ENCODE data around the gene CPNE5. TPM values are rescaled to one million over a fixed set of nuclear protein-coding genes. Genes with fewer than 3 reads are reported as not detected.

CPNE5 gene
- polyA plus RNA-seq, 1 donor (not counting 4 experiments of a cell fraction or from before 2014, with no cell fraction given) = 0.05 TPM

DNA sequence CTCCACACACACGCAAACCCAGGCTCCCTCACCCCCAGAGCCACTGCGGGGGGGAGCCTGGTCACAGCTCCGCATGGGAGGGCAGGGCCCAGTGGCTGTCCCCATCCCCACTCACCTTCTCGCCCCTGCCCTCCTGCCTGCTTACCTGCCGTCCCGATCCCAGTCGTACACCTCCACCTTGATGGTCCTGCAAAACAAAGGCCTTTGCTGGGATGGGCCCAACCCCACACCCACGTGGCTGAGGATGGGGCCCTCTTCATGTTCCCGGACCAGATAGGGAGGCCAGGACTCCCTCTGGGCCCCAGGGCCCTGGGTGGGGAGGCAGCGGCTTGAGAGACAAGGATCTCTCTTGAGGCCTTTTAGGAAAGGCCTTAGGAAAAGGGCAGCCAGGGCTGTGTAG lies 74.1 kb downstream of the CPNE5 start:
- FAIRE-seq = no peak
- no peak overlapping the region for H3K9ac ChIP-seq (ENCODE audit: control insufficient read depth, extremely low read depth, insufficient read depth, low read length)
- H3K36me3 ChIP-seq (ENCODE audit: control insufficient read depth in 2 of 2, extremely low read depth in 1 of 2, insufficient read depth in 2 of 2, low read length in 2 of 2) = no peaks in the 10 kb centered on the region
- dilution Hi-C loops (cut with MboI; ENCODE audit: extremely low pct_ligation_motif_present, low sequenced_read_pairs) = no loop called here
- H3K9me1 ChIP-seq (ENCODE audit: control insufficient read depth, extremely low read depth, insufficient read depth, low read length) = no peaks in the 10 kb centered on the region
- no peaks in the 10 kb centered on the region for H3K9me3 ChIP-seq (ENCODE audit: control insufficient read depth, low read depth, low read length)
- peaks cover 3% of the 10 kb centered on the region for H3K27me3 ChIP-seq (ENCODE audit: control insufficient read depth, extremely low read depth, insufficient read depth, low read length)
- peaks cover 13% of the 10 kb centered on the region for H3K4me1 ChIP-seq (ENCODE audit: control insufficient read depth, extremely low read depth, insufficient read depth, low read length)
- no peak overlapping the region for H2AFZ ChIP-seq (ENCODE audit: control insufficient read depth, low read length)
- no peak overlapping the region for H3K27ac ChIP-seq (ENCODE audit: control insufficient read depth, insufficient read depth, low read length)
- H4K20me1 ChIP-seq (ENCODE audit: control insufficient read depth, extremely low read depth, insufficient read depth, low read length) = no peaks in the 10 kb centered on the region
- no peaks in the 10 kb centered on the region for H3K79me2 ChIP-seq (ENCODE audit: control insufficient read depth, insufficient read depth, low read length)
- no peak for DNase-seq (ENCODE audit: low read depth, low spot score)
- no peak overlapping the region for H3K4me3 ChIP-seq (ENCODE audit: control insufficient read depth in 2 of 3, extremely low read depth in 1 of 3, insufficient read depth in 2 of 3, low read depth in 1 of 3, low read length in 3 of 3)
- TF ChIP-seq EZH2 (IDR thresholded peaks at IDR 0.05; ENCODE audit: low read length) = no peak
- TF ChIP-seq, protein P1, sequence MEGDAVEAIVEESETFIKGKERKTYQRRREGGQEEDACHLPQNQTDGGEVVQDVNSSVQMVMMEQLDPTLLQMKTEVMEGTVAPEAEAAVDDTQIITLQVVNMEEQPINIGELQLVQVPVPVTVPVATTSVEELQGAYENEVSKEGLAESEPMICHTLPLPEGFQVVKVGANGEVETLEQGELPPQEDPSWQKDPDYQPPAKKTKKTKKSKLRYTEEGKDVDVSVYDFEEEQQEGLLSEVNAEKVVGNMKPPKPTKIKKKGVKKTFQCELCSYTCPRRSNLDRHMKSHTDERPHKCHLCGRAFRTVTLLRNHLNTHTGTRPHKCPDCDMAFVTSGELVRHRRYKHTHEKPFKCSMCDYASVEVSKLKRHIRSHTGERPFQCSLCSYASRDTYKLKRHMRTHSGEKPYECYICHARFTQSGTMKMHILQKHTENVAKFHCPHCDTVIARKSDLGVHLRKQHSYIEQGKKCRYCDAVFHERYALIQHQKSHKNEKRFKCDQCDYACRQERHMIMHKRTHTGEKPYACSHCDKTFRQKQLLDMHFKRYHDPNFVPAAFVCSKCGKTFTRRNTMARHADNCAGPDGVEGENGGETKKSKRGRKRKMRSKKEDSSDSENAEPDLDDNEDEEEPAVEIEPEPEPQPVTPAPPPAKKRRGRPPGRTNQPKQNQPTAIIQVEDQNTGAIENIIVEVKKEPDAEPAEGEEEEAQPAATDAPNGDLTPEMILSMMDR (optimal IDR thresholded peaks at IDR 0.05 in 1 of 3, IDR thresholded peaks at IDR 0.05 in 1 of 3, conservative IDR thresholded peaks at IDR 0.05 in 1 of 3; ENCODE audit: extremely low read depth in 1 of 3, insufficient read depth in 2 of 3, low read length in 3 of 3) = no peak
- no peak overlapping the region for H3K4me2 ChIP-seq (ENCODE audit: control insufficient read depth, extremely low read depth, insufficient read depth, low read depth, low read length)

DNA sequence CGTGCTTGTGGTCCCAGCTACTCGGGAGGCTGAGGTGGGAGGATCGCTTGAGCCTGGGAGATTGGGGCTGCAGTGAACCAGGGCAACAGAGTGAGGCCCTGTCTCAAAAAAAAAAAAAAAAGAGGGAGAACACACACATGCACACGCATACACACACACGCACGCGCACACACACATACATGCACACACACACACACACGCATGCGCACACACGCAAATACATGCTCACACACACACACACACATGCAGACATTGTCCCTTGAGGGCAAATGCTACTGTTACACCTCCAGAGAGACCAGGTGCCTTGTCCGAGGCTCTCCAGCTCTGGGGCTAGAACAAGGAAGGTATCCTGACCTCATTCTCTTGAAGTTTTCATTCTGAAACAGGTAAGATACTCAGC lies 77.1 kb downstream of the CPNE5 start:
- Histone ChIP-seq H3K9me3 (ENCODE audit: control insufficient read depth, low read depth, low read length) (no peaks in the 10 kb centered on the region), H3K36me3 (ENCODE audit: control insufficient read depth in 2 of 2, extremely low read depth in 1 of 2, insufficient read depth in 2 of 2, low read length in 2 of 2) (no peaks in the 10 kb centered on the region), H3K79me2 (ENCODE audit: control insufficient read depth, insufficient read depth, low read length) (no peaks in the 10 kb centered on the region), H4K20me1 (ENCODE audit: control insufficient read depth, extremely low read depth, insufficient read depth, low read length) (no peaks in the 10 kb centered on the region), H3K27me3 (ENCODE audit: control insufficient read depth, extremely low read depth, insufficient read depth, low read length) (peaks cover 6% of the 10 kb centered on the region), H2AFZ (ENCODE audit: control insufficient read depth, low read length) (no peak overlapping the region), H3K9me1 (ENCODE audit: control insufficient read depth, extremely low read depth, insufficient read depth, low read length) (no peaks in the 10 kb centered on the region), H3K4me2 (ENCODE audit: control insufficient read depth, extremely low read depth, insufficient read depth, low read depth, low read length) (no peak overlapping the region), H3K9ac (ENCODE audit: control insufficient read depth, extremely low read depth, insufficient read depth, low read length) (no peak overlapping the region), H3K4me1 (ENCODE audit: control insufficient read depth, extremely low read depth, insufficient read depth, low read length) (peaks cover 4% of the 10 kb centered on the region), H3K4me3 (ENCODE audit: control insufficient read depth in 2 of 3, extremely low read depth in 1 of 3, insufficient read depth in 2 of 3, low read depth in 1 of 3, low read length in 3 of 3) (no peak overlapping the region), H3K27ac (ENCODE audit: control insufficient read depth, insufficient read depth, low read length) (no peak overlapping the region)
- TF ChIP-seq EZH2 (IDR thresholded peaks at IDR 0.05; ENCODE audit: low read length) = no peak
- TF ChIP-seq, protein P1 (optimal IDR thresholded peaks at IDR 0.05 in 1 of 3, IDR thresholded peaks at IDR 0.05 in 1 of 3, conservative IDR thresholded peaks at IDR 0.05 in 1 of 3; ENCODE audit: extremely low read depth in 1 of 3, insufficient read depth in 2 of 3, low read length in 3 of 3) = no peak
- FAIRE-seq = no peak
- dilution Hi-C loops (cut with MboI; ENCODE audit: extremely low pct_ligation_motif_present, low sequenced_read_pairs) = no loop called here
- DNase-seq (ENCODE audit: low read depth, low spot score) = no peak

Measured in keratinocyte (primary cell).